GM10248 (cell line): ENCODE data around the gene POLE4.

Source experiments
- CTCF ChIA-PET: fragments of 300-600 bp; sonication (Branson Sonifier 250); formaldehyde crosslinking; extraction: SDS; loops from one replicate; lab custom pipeline; 2021; ENCODE audit warnings: antibody characterized with exemption; lab: Yijun Ruan, JAX
- POLR2A ChIA-PET: fragments of 350-650 bp; sonication (Branson Sonifier 250); formaldehyde crosslinking; extraction: SDS; loops from one replicate; lab custom pipeline; 2020; ENCODE audit warnings: antibody characterized with exemption; lab: Yijun Ruan, JAX
- DNase-seq: peaks from one replicate; pipeline ENCODE4 v3.0.0; 2012; ENCODE audit errors: extremely low spot score
- TF ChIP-seq, protein P1 (sequence below): IDR thresholded peaks from 2 replicates; pipeline ENCODE4 v1.5.1; 2012; ENCODE audit warnings: mild to moderate bottlenecking, low read depth; ENCODE audit errors: extremely low read depth, missing control alignments, control extremely low read depth

The POLE4 gene

DNA sequence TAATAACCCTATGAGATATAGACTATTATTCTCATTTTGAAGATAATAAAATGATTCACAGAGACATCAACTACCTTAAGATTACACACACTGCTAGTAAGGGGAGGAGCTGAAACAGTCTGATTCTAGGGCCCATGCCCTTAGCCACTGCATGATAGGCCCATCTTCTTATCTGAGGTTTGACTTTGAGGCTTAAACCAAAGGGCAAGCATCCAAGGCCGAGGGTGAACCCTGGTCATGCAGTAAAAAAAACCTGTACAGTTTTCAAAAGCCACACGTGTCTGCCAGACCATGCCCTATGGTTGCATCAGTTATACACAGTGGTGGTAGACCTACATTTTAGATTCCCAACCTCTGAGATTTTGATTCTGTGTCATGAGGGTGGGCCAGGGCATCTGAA is 44.8 kb downstream of the POLE4 start:
- POLR2A ChIA-PET: no interaction called here
- CTCF ChIA-PET: interaction anchor here (0.8 to 1.6 kb wide), 9 partner anchors 9 to 605 kb away, joined by 3 to 6 read pairs (median 3); no protein-coding TSS in a partner anchor
- DNase-seq: no peak
- TF ChIP-seq, protein P1, sequence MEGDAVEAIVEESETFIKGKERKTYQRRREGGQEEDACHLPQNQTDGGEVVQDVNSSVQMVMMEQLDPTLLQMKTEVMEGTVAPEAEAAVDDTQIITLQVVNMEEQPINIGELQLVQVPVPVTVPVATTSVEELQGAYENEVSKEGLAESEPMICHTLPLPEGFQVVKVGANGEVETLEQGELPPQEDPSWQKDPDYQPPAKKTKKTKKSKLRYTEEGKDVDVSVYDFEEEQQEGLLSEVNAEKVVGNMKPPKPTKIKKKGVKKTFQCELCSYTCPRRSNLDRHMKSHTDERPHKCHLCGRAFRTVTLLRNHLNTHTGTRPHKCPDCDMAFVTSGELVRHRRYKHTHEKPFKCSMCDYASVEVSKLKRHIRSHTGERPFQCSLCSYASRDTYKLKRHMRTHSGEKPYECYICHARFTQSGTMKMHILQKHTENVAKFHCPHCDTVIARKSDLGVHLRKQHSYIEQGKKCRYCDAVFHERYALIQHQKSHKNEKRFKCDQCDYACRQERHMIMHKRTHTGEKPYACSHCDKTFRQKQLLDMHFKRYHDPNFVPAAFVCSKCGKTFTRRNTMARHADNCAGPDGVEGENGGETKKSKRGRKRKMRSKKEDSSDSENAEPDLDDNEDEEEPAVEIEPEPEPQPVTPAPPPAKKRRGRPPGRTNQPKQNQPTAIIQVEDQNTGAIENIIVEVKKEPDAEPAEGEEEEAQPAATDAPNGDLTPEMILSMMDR: no peak

DNA sequence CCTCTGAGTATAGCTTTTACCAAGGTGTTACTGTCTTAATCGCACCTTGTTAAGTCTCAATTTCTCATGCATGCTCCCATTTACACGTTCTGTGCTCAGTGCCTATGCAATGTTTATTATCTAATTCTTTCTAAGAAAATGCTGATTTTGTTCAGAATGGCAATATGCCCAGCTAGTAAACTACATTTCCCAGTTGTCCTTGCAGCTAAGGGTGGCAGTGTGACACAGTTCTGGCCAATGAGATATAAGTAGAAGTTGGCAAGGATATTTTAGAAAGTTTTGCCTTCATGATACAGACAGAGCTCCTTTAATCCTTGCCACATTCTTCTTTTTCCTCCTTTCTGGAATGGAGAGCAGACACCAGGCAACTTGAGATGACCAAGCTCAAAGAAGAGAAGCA is 45.3 kb downstream of the POLE4 start:
- no peak for DNase-seq
- CTCF ChIA-PET: interaction anchor here (0.7 to 1.3 kb wide), 8 partner anchors 8 to 605 kb away, joined by 3 to 6 read pairs (median 3); no protein-coding TSS in a partner anchor
- POLR2A ChIA-PET: no interaction called here
- TF ChIP-seq, protein P1: no peak

DNA sequence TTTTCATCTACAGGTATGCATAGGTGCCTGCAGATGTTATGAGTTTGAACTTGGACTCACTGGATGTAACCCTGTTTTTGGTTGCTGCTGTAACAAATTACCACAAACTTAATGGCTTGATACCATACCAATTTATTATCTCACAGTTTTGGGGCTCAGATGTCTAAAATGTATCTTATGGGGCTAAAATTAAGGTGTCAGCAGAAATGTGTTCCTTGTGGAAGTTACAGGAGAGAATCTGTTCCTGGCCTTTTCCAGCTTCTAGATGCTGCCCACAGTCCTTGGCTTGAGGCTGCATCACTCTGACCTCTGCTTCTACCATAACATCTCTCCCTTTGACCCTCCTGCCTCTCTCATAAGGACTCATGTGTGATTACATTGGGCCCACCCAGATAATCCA is 47.6 kb downstream of the POLE4 start:
- ChIA-PET CTCF (no interaction called here), POLR2A (no interaction called here)
- TF ChIP-seq, protein P1: no peak
- no peak for DNase-seq

DNA sequence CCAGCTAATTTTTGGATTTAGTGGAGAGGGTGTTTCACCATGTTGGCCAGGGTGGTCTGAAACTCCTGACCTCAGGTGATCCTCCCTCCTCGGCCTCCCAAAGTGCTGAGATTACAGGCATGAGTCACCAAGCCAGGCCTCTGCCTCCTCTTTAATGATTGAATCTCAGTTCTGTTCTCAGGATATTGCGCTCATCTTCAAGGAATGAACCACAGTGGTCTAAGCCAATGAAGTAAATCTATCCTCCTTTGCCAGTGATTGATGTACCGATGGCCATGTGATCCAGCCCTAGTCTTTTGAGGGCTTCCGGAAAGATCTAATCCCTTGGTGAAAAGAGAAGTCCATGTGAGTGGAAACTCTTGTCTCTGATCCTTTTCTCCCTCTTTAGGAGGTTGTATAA is 48.6 kb downstream of the POLE4 start:
- POLR2A ChIA-PET: no interaction called here

DNA sequence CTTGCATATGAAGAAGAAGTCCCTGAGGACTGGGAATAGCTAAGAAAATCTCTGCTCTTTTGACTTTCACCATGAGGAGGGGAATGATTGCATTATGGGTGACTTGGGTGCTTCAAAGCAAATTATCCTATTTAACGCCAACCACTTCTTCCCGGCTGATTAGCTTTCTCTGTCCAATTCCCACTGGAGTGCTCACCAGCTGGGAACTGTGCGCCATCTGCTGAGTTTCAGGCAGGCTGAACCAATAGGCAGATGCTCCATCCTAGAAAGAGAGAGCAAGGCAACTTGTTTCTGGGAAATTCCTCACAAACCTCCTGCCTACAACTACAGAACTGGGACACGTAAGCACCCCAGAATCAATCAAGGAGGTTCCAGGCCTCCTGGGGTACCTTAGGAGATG is 49.4 kb downstream of the POLE4 start:
- TF ChIP-seq, protein P1: no peak
- ChIA-PET POLR2A (no interaction called here), CTCF (interaction anchor here (1.5 kb wide), 1 partner anchor 24 kb away, joined by 4 read pairs; no protein-coding TSS in a partner anchor)
- DNase-seq: no peak

More for the DNA sequence above, 48.6 kb downstream of the POLE4 start:
- CTCF ChIA-PET: interaction anchor here (1.5 kb wide), 1 partner anchor 23 kb away, joined by 4 read pairs; no protein-coding TSS in a partner anchor
- TF ChIP-seq, protein P1: no peak
- DNase-seq: no peak

DNA sequence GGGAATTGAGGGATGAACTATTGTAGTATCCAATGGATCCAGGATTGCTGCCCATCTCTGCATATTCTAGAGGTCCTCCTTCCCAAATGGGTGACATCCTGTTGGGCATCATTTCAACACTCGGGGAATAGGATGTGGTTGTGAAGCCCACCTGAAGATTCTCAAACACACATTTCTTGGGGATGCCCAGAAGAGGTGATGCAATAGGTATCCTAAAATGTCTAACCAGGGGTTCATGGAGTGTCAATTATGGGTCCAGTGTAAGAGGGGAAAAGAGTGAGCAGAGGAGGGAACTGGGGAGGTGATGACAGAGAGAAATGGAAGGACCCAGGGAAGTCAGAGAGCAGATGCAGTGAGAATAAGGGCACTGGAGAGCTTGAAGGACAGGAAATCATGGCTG is 52.1 kb downstream of the POLE4 start:
- ChIA-PET CTCF (interaction anchor here (1.7 kb wide), 1 partner anchor 91 kb away, joined by 5 read pairs; no protein-coding TSS in a partner anchor), POLR2A (no interaction called here)
- TF ChIP-seq, protein P1: no peak

DNA sequence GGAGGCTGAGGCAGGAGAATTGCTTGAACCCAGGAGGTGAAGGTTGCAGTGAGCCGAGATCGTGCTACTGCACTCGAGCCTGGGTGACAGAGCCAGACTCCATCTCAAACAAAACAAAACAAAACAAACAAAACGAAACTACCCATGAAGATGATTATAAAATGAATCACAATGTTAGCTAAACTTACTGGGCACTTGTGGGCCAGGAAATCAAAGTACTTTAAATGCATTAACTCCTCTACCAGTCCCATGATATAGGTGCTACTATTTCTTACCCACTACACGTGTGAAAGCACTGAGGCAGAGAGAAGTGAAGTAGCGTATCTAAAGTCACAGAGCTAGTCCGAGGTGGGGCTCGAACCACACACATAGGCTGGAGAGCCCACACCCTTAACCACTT is 53.6 kb downstream of the POLE4 start:
- TF ChIP-seq, protein P1: no peak
- ChIA-PET POLR2A (no interaction called here), CTCF (interaction anchor here (1.5 to 2.5 kb wide), 3 partner anchors 8 to 29 kb away, joined by 3 to 6 read pairs (median 3); no protein-coding TSS in a partner anchor)
- DNase-seq: no peak

More for the DNA sequence above, 52.1 kb downstream of the POLE4 start:
- no peak for DNase-seq
